ENCODE measurements around the gene MED4.

- TF ChIP-seq, protein P1, sequence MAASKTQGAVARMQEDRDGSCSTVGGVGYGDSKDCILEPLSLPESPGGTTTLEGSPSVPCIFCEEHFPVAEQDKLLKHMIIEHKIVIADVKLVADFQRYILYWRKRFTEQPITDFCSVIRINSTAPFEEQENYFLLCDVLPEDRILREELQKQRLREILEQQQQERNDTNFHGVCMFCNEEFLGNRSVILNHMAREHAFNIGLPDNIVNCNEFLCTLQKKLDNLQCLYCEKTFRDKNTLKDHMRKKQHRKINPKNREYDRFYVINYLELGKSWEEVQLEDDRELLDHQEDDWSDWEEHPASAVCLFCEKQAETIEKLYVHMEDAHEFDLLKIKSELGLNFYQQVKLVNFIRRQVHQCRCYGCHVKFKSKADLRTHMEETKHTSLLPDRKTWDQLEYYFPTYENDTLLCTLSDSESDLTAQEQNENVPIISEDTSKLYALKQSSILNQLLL (CRISPR knock-in tag; IDR thresholded peaks at IDR 0.05; ENCODE audit: borderline replicate concordance), result no peak
- TF ChIP-seq CREB1 (IDR thresholded peaks at IDR 0.05) (no peak), CREB1 (CRISPR knock-in tag; IDR thresholded peaks at IDR 0.05) (no peak), ARID2 (IDR thresholded peaks at IDR 0.05) (no peak), CTCF (IDR thresholded peaks at IDR 0.05 in 2 of 3, conservative IDR thresholded peaks at IDR 0.05 in 1 of 3; ENCODE audit: insufficient read depth in 2 of 3, low read depth in 1 of 3, low read length in 3 of 3) (no peak), ZNF444 (CRISPR knock-in tag; IDR thresholded peaks at IDR 0.05) (no peak)
- TF ChIP-seq, protein P2, sequence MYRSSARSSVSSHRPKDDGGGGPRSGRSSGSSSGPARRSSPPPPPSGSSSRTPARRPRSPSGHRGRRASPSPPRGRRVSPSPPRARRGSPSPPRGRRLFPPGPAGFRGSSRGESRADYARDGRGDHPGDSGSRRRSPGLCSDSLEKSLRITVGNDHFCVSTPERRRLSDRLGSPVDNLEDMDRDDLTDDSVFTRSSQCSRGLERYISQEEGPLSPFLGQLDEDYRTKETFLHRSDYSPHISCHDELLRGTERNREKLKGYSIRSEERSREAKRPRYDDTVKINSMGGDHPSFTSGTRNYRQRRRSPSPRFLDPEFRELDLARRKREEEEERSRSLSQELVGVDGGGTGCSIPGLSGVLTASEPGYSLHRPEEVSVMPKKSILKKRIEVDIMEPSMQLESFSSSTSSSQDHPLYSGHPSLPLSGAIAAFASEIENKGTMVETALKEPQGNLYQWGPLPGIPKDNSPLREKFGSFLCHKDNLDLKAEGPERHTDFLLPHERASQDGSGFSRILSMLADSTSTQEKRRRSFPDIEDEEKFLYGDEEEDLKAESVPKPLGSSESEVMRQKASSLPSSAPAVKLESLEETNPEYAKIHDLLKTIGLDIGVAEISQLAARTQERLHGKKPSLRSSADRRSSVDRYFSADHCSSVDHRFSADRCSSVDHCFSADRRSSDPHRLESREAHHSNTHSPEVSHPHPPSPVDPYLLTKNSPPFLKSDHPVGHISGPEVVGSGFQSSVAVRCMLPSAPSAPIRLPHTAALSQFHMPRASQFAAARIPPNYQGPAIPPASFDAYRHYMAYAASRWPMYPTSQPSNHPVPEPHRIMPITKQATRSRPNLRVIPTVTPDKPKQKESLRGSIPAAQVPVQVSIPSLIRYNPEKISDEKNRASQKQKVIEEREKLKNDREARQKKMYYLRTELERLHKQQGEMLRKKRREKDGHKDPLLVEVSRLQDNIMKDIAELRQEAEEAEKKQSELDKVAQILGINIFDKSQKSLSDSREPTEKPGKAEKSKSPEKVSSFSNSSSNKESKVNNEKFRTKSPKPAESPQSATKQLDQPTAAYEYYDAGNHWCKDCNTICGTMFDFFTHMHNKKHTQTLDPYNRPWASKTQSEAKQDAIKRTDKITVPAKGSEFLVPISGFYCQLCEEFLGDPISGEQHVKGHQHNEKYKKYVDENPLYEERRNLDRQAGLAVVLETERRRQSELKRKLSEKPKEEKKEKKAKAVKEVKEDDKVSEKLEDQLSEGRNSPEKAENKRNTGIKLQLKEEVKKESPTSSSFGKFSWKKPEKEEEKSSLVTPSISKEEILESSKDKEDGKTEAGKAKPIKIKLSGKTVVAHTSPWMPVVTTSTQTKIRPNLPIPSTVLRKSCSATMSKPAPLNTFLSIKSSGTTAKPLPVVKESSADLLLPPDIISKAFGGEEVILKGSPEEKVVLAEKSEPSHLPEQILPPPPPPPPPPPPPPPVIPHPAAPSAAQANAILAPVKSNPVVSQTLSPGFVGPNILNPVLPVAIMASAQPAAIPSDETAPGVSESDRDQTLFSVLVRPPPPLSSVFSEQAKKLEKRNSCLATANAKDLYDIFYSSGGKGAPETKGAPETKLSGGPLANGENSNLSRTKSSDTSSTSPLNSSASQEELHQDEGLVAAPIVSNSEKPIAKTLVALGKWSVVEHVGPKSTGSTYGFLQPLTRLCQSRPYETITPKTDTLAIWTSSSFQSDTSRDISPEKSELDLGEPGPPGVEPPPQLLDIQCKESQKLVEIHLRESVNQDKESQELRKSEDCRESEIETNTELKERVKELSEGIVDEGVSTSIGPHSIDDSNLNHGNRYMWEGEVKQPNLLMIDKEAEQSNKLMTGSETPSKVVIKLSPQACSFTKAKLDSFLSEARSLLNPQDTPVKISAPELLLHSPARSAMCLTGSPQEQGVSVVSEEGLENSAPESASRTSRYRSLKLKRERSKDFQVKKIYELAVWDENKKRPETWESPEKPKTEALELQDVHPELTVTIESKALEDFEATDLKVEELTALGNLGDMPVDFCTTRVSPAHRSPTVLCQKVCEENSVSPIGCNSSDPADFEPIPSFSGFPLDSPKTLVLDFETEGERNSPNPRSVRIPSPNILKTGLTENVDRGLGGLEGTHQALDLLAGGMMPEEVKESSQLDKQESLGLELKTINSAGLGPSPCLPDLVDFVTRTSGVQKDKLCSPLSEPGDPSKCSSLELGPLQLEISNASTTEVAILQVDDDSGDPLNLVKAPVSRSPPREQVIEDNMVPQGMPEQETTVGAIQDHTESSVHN (IDR thresholded peaks at IDR 0.05; ENCODE audit: borderline replicate concordance in 1 of 2, low read depth in 1 of 2), result no peak
These were observed 15.4 kb upstream of the MED4 start for GRCh38 chr13:48110132-48110868.
